HG03558 (cell line): Measurements from ENCODE around the gene IAH1.

Source experiments
- ATAC-seq: cut with Tn5 transposase; IDR thresholded peaks from one replicate; pipeline ENCODE4 v1.9.1; 2021; ENCODE audit warnings: moderate number of reproducible peaks; ENCODE audit not compliant: unreplicated experiment; ENCODE audit errors: extremely low read depth

Gene IAH1, protein sequence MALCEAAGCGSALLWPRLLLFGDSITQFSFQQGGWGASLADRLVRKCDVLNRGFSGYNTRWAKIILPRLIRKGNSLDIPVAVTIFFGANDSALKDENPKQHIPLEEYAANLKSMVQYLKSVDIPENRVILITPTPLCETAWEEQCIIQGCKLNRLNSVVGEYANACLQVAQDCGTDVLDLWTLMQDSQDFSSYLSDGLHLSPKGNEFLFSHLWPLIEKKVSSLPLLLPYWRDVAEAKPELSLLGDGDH

DNA sequence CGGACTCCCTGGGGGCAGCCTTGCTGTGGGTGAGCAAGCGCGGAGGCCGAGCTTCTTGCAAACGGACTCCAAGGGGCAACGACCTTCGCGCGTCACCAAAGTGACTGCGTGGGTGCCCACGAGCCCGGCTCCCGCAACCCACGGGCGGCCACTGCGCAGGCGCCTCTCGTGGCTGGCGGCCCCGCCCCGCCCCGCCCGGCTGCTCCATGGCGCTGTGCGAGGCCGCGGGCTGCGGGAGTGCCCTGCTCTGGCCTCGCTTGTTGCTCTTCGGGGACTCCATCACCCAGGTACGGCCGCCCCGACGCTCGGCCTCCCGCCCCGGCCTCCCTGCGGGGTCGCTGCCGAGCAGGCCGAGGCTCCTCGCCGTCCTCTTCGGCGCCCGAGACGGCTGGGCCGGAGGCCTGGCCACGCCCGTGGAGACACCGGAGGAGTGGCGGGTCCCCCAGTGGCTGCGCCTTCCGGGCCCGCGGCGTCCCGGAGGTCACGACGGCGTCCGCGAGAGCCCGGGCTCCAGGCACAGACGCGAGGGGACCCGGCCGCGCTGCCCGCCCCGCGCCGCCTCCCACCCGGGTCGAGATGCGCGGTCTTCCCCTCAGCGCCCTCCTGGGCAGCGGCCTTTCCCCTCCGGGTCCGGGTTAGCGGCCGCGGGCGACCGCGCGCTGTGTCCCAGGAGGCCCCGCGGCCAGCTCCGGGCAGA is at the start of gene IAH1:
TSS of gene IAH1 (plus strand) at position 191 of the 697 bp plus-strand sequence. CDS start at position 207, 16 bp downstream.
- ATAC-seq: peak; percentile 58

DNA sequence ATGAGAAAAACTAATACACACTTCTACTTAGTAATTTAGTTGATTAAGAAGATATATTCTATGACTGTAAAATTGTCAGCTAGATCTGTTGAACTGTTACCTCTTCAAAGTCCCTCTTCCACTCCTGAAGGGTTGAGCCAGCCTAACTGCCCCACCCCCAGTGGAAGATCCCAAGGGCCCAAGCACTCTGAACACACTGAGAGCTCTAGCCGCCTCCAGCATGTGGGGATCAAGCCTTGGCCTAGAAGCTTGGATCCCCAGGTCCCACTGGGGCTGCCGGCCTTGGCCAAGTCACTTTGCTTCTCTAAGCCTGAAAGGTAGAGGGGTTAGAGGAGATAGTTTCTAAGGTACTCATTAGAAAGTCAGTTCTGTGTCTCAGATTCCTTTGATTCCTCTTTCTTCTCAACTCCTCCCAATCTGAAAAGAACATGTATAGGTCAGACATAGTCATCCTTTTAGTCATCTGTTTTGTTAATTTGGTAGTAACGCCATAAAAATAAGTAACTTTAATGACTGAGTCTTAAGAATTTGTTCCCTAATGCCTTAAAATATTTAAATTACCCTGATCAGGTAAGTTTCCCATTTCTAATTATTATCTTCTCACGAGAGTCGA is 45.3 kb upstream of the IAH1 start:
- no peak for ATAC-seq

DNA sequence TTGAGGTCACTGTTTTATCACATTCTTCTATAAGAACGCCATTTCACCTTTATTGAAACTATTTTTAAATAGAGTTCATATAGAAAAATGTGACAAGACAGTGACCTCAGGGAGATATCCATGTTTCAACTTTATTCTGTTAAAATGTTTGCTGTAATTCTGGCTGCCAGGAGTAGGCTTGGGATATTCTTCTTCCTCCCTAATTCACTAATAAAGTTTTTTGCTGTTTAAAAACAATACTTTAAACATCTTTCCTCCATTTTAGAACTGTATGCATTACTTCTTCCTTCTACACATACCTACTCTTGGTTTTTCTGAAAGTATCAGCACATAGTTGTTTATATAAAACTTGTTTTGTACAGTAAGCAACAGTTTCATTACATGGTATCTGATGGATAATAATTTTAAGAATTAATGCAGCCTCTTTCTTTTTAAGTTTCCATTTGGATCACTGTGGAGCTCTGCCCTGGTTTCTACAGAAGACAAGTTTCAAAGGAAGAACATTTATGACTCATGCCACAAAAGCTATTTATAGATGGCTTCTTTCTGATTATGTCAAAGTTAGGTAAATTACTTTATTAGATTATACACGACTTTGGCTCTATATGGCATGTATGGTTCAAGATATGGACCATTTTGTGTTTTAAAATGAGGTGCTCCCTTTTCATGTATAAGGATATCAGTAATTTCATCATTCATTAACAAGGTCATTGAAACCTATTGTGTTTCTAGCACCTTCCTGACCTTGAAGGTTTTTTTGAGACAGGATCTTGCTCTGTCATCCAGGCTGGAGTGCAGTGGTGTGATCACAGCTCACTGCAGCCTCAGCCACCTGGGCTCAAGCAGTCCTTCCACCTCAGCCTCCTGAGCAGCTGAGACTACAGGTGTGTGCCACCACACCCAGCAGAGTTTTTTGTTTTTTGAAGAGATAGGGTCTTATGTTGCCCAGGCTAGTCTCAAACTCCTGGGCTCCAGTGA is 43.7 kb upstream of the IAH1 start:
- no peak for ATAC-seq

DNA sequence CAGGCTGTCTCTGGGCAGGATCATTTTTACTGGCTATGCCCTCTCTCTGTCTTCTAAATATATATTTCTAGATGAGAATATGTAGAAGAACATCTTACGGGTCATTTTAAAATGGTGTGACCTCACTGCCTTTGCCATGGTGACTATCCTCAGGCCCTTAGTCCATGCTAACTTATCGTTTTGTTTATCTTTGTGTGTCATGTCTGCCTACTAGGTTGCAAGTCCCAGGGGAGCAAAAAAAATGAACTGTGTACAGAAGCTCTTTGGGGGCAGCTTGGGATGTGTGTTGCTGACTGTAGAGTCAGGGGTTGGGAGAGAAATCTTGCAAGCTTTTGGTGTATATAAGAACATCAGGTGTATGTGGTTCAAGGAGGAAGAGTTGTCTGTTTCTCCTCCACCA is 39.9 kb upstream of the IAH1 start:
- no peak for ATAC-seq

DNA sequence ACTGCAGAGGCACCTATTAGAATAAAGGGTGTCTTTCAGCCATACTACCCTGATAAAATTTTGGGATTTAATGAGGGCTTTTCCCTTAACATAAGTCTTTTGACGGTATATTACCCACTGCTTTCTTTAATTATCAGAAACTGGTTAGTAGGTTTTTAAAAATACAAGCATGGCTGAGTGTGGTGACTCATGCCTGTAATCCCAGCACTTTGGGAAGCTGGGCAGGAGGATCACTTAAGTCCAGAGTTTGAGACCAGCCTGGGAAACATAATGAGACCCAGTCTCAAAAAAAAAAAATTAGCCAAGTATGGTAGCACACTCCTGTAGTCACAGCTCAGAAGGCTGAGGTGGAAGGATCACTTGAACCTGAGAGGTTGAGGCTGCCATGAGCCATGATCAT is 34.8 kb upstream of the IAH1 start:
- ATAC-seq: no peak

DNA sequence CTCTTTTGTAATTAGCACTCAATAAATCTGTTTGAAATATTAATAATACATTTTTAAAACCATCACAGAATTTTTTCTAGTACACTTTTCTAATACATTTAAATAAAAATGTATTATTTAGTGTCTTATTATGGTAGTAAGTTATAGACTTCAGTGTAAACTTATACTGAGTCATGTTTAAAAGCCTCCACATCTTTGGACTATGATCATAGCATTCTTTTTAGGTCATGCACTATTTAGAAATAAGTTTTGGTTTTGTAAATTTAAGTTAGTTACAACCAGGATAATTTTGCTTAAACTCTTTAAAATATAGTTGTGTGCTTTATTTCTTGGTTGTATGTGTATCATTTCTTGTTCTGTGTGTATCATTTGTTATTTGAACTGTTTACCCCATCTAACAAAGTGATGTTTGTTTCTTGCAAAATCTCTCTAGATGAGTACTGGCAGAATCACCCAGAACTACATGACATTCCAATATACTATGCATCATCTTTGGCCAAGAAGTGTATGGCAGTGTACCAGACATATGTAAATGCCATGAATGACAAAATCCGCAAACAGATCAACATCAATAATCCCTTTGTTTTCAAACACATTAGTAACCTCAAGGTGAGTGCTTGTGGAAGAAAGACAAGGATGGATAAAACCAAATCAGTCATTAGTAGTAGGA is 34.2 kb upstream of the IAH1 start:
- no peak for ATAC-seq

DNA sequence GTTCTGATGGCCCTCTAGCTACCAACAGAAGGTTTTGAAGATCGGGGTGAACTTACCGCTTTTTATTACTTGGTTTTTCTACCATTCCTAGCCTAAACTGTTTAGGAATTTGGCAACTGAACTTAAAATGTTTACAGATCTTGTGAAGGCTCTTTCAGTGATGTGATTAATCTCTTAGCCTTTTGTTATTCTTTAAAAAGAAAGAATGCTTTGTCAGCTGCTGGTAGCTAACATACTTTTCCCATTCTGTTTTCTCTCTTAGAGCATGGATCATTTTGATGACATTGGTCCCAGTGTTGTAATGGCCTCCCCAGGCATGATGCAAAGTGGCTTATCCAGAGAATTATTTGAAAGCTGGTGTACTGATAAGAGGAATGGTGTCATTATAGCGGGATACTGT is 32.8 kb upstream of the IAH1 start:
- no peak for ATAC-seq

DNA sequence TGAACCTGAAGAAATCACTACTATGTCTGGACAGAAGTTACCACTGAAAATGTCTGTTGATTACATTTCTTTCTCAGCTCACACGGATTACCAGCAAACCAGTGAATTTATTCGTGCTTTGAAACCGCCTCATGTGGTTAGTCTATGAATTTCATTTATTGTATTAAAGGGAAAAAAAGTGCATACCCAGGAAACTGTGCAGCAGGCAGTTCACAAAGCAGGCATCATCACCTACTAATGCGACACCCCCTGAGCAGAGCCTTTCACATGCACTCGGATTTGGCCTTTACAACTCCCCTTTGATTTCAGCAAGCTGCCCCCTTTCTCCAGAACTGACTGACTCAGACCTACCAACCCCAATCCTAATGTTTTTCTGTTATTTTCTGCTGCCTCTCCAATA is 30.8 kb upstream of the IAH1 start:
- ATAC-seq: no peak

DNA sequence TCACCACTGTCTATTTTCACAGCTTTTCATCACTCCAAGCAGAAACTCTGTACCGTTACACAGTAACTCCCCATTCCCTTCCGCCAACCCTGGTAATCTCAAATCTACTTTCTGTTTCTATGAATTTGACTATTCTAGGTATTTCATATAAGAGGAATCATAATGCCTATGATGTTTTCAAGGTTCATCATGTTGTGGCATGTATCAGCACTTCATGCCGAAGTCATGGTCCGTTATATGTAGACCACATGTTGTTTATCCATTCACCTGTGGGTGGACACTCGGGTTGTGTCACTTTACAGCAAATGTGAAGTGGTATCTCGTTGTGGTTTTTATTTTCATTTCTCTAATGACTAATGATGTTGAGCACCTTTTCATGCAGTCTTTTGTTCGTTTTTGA is 29.3 kb upstream of the IAH1 start:
- ATAC-seq: no peak

DNA sequence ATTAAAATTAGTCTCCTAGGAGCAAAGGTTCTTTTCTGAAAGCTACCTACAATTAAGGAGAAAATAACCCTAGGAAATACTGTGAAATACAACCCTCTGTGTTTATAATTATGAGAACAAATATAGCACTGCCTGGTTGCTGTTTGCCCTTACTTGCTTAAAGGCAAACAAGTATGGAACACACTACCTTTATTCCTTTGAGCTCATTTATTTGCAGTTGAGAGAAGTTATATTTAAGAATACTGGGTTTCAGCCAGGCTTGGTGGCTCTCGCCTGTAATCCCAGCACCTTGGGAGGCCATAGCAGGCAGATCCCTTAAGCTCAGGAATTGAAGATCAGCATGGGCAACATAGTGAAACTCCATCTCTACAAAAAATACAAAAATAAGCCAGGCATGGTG is 23.1 kb upstream of the IAH1 start:
- ATAC-seq: no peak

DNA sequence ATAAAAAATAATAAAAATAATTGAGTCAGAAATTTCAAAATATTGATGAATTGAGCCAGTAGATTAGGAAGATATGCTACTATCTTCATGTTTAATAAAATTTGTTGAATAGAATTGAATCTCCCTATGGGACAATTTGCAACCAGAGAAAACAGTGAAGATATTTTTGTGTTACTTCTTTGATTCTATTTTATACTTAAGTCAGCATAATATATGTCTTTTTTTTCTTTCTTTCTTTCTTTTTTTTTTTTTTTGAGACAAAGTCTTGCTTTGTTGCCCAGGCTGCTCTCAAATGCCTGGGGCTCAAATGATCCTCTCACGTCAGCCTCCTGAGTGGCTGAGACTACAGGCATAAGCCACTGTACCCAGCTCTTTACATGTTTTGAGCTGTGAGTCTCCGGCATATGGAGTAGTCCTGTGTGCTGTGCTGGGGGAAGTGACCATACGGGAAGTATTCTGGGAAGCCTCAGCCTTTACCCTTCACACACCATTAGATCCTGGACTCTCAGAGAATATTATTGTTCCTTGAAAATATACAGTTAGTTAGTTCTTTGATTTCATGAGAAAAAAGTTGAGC is 13.8 kb upstream of the IAH1 start:
- ATAC-seq: no peak

DNA sequence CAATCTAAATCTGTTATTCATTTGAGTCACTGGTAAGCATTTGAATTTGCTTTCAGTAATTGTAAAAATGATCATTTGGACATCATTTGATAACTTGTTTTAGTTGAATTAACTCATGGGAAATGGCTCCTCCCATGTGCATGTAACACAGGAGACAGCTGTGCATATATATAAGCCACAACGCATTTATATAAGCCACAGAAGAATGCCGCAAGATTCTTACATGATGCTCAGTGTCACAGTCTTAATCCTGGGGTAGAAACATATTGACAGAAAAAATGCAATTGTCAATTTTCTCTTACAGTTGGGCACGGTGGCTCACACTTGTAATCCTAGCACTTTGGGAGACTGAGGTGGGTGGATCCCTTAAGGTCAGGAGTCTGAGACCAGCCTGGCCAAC is 13.3 kb upstream of the IAH1 start:
- ATAC-seq: no peak

DNA sequence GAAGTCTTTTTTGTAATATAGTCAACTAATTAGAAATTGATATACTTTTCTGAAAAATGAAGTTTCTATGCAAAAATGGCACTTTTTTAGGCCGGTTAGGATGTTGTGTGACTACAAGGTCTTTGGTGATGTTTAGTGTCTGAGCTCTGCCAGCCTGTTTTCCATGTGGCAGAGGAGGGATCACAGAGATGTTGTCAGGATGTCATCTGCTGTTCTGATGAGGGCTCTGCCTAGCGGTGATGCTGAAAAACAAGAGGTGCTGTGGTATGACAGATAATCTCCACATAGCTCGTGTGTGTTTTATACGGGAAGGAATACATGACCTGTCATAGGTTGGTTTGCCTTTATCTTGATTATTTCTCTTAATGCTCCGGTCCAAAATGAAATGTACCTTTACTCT is 12.0 kb upstream of the IAH1 start:
- ATAC-seq: no peak

DNA sequence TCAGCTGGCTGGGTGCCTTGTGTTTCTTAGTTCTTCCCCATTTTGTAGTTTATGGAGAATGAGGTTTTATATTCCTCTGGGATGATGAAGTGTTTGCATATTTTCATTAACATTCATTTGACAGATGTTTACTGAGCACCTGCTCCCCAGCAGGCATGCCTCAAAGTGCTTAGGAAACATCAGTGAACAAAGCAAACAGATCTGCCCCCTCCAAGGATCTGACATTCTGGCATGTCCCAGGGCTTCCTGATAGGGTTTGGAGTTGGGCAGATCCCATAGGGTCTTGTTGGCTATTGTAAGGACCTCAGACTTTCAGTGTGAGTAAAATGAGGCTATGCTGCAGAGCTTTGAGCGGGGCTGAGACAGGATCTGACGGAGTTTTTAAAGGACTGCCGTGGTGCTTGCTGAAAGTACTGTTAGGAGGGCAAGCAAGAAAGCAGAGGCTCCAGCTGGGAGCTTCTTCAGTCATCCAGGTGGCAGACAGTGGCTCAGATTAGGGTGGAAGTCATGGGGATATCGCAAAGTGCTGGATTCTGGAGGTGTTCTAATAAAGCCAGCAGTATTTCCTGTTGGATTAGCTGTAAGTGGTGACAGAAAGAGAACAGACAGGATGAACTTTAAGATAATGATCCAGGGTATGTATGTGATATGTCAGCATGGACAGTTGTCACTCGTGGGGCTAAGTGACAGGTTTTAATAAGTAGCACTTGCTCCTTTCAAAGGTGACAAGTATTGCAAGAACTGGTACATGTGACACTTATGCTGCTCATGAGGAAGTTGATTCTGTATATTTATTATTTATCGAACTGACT is 11.3 kb upstream of the IAH1 start:
- ATAC-seq: no peak

DNA sequence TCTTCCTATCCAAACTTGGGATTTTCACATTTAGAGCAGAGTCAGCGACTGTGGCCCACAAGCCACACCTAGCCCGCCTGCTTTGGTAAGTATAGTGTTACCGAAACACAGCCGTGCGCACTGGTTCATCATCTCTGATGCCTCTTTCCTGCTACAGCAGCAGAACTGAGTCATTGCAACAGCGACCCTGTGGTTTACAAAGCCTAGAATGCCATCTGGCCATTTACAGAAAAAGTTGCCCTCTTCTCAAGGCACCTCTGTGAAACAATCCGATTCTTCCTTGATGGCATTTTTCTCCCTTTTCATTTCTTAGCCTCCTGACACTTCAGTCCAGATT is 10.7 kb upstream of the IAH1 start:
- no peak for ATAC-seq

DNA sequence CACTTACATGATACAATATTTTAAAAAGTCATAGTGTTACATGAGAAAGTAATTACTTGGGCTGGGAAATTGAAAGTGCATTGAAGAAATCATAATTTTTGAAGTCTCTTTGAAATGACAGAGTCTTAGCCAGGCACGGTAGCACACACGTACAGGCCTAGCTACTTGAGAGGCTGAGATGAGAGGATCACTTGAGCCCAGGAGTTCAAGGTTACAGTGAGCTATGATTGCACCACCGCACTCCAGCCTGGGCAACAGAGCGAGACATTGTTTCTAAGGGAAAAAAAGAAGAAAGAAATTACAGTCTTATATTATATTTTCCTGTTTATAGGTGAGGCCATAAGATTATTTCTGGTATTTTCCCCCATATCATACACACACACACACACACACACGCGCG is 9.2 kb upstream of the IAH1 start:
- ATAC-seq: no peak

DNA sequence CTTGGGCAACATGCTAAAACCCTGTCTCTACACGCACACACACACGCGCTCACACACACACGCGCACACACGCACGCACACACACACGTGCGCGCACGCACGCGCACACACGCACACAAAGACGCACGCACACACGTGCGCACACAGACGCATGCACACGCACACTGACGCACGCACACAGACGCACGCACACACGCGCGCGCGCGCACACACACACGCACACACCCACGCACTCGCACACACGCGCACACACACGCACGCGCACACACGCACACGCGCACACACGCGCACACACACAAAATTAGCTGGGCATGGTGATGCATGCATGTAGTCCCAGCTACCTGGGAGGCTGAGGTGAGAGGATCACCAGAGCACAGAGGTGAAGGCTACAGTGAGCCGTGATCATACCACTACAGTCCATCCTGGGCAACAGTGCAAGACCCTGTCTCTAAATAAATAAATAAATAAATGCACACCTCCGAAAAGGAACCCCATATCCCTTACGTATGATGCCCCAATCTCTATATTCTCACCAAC is 8.1 kb upstream of the IAH1 start:
- ATAC-seq: no peak

DNA sequence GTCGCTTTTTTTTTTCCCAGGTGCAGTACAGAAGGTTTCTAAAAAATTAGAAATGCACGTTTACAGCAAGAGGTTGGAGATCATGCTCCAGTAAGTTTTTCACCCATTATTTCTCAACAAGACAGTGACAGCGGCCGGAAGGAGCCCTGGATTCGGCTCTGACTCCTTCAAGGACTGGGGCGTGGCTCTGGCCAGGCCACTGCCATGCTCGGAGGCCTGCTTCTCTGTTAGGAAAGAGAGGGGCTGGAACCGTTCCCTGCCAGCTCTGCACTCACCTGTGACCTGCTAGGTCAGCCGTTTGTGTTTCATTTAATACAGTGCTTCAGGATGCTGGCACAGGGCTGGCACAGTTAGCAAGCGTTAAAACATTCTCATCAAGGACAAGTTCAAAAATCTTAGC is 6.7 kb upstream of the IAH1 start:
- ATAC-seq: no peak

DNA sequence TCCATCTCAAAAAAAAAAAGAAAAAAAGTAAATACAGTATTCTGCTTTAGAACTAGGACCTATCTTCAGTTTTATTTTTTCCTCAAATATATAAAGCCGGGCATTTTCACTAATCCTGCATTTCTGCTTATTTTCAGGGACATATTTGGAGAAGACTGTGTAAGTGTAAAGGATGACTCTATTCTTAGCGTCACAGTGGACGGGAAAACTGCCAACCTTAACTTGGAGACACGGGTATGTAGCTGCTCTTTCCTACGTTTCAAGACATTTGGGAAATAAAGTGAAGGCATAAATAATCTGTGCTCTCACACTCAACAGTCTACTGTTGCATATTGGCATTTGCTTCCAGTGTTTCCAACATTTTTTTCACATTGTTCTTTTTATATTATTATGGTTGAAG is 3.1 kb upstream of the IAH1 start:
- ATAC-seq: no peak
